Stimulated activated CD8-positive, alpha-beta memory T cell treated with anti-CD3 and anti-CD28 coated beads, Interleukin-7, amount 100 ng/mL, for 4 hours (primary cell): Measurements from ENCODE around the gene IRGC.

Experiments used
- DNase-seq, 2 donors: peaks; one replicate each; pipeline ENCODE4 v3.0.0-alpha.2; 2020; ENCODE audit warnings: low read depth in 2 of 2

IRGC gene

DNA sequence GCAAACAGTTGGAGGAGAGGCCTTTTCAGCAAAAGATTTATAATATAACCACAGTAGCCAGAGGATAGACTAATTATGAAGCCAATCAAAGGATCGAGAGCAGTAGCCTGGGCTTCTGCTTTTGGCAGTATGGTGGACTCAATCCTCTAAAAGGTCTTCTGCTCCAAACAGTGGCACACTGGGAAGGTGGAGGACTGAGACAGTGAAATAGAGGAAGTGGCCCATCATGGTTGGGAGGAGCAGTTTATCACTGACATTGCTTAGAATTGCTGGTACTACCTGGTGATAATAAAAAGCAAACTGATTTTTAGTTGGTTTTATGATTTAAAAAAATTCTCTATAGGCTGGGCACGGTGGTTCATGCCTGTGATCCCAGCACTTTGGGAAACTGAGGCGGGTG is 25.0 kb upstream of the IRGC start:
- DNase-seq, result no peak

DNA sequence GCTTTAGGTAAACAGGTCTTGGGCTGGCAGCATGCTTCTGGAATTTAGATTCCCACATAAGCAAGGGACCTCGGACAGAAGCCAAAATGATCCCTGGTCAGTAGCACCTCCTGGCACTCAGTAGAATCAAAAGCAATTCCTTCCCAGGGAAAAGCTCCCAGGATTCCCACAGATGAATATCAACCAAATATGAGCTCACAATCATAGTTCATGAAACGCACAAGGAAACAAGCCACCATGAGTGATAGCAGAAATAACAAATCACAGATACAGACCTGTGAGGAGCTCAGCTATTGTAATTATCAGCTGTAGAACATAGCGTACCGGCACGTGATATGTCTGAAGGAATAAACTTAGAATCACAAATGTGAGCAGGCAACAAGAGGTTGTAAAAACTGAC is 24.1 kb upstream of the IRGC start:
- no peak for DNase-seq

DNA sequence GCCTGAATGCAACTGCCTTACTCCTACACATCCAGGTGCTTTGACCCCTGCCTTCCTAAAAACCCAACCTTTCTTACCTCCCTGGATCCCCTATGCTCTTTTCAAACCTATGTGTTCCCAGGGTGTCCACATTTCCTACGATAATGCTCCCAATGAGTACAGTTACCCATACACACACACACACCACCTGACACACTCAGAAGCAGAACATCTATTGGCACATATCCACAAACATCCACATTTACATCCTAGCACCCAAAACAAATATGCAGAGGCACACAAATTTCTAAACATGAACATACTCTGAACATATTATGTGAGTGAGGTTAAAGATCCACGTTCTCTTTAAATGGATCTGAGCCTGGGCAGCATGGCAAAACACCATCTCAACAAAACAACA is 23.5 kb upstream of the IRGC start:
- no peak for DNase-seq

DNA sequence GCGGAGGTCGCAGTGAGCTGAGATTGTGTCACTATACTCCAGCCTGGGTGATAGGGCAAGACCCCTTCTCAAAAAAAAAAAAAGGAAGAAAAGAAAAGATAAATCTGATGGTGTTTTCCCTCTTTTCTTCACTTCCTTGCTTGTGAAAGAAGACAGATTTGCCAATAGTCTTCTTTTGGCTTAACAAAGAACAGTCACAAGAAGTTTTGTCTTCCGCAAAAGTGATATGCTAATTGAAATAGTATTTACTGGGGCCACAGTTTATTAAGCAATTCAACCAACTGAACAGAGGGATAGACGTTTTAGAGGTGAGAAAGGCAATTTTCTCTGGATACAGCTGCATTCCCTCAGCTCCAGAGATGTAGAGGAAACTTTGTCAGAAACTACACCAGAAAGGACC is 23.0 kb upstream of the IRGC start:
- no peak for DNase-seq

DNA sequence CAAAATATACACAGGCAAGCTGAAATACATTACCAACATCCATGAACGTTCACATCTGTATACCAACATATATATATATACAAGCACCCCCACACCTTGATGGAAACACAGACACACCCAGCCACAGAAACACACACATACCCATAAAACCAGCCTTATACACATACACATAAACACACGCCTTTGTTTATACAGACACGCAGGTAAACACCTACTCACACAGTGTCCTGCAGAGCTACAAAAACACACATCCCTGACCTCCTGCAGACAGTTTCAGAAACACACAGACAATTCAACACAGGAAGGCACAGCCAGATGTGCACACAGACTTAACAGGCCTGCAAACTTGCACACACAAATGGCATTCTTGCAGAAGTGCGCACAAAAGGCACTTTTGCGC is 21.3 kb upstream of the IRGC start:
- DNase-seq, result no peak

DNA sequence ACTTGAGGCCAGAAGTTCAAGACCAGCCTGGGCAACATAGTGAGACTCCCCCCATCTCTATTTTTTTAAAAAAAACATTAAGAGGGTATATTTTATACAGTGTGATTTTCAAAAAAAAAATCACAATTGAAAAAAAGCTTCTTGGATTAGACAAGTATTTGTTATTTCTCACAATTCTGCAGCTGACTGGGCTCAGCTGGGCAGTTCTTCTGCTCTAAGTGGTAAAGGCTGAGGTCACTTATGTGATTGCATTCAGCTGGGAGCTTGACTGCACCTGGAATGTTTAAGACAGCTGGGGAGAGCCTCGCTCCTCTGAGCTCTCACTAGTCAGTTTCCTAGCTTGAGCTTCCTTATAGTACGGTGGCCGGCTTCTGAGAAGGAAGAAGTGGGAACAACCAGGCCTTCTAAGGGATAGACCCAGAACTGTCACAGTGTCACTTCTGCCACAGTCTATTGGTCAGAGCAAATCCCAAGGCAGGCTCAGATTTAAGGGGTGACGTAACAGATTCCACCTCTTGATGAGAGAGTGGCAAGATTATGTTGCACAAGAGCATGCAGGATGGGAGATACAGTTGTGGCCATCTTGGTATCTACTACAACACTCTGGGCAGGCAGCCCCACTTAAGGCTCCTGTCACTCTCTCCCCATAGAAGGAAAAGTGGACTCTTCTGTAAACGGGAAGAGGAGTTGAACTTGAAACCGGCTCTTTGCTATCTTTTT is 19.7 kb upstream of the IRGC start:
- no peak for DNase-seq

DNA sequence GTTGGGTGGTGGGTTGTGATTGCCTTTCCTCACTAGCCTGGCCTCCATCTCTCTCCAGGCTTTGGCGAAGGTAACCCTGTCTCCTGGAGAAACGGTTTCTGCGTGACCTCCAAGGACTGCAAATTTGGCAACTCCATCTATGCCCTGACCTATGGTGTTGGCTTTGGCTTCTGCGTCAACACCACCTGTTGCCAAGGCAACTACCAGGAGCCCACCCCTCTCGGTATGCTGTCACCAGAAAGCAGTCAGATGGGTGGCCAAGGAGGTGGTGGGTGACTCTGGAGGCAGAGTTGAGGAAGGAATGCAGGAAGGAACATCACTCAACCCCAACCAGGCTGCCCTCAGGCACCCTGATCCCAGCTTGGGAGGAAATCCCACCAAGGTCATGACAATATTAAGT is 18.6 kb upstream of the IRGC start:
- DNase-seq, result no peak

DNA sequence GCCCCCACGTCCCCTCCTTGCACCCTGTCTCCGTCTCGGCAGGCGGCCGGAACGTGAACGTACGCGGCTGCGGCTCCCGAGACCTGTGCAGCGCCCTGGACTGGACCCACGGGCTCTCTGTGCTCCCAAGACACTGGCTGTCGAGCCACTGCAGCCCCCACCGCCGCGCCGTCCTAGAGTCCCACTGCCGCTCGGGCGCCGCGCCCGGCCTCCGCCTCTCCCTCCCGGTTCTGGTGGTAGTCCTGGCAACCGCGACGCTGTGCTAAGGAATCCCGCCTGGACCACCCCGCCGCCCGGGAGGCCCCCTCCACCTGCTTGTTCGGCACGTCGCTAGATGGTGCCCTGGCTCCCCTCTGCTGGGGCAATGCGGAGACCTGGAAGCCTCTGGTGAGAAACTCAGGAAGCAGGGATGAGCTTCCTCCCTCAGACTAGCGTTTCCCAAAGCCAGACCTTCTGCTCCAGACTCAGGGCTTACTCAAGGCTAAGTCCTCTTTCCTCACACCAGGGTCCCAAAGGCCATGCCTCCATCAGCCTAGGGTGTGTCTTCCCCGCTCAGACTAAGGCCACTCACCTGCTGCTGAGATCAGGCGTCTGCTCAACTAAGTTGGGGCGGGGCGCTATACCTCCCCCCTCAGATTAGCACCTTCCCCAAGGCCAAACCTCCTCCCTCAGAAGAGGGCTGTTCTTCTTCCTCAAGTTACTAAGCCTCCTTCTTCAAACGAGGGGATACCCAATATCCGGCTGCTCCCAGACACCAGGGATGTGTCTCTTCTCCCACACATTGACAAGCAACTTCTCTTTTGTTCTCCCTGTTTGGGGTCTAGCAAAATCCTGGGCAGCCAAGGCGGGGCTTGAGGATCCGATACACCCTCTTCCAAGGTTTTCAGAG is 16.1 kb upstream of the IRGC start:
- no peak for DNase-seq

DNA sequence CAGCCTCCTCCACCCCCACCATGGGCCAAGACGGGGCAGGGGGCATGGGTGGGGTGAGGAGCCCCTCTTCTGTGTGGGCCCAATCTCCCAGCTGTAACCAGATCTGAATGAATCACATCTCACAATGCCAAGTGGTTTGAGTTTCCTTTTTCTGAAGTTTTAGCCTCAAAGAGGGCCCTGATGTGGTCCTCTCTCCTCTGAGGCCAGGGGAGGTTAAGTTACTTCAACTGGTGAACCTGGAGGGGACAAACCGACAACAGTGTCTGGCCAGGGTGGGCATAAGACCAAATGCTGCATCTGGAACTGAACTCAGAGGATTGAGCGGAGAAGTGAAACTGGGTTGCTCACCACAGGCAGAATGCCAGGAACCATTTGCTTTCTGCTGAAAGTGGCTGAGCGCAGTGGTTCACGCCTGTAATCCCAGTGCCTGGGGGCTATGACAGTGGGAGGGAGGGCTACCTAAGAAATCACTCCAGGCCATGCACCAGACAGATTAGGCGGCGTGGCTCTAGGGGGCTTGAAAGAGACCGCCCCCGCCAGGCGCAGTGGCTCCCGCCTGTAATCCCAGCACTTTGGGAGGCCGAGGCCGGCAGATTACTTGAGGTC is 15.4 kb upstream of the IRGC start:
- no peak for DNase-seq

DNA sequence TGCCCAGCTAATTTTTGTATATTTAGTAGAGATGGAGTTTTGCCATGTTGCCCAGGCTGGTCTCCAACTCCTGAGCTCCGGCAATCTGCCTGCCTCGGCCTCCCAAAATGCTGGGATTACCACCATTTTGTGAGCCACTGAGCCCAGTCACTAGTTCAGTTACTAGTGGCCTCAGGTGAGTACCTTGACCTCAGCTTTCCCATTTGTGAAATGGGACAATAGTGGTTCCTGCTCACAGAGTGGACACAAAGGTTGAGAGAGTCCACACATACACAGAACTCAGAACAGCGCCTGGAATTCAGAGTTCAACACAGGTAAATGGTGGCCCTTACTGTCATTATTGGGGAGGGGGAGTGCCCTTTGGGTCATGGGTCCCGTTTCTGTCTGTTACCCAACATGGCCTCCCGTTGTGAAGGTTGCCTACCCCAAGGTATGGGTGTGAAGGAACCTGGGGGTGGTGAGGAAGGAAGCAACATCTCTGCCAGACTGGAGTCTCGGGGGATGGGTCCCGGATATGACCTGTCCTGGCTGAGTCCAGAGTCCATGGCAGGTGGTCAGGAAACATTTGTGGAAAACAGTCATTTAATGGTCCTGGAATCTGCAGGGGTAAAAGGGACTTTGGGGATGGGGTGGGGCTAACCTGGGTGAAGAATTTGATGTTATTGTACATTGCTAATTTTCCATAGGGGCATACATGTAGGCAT is 11.7 kb upstream of the IRGC start:
- DNase-seq, result no peak

DNA sequence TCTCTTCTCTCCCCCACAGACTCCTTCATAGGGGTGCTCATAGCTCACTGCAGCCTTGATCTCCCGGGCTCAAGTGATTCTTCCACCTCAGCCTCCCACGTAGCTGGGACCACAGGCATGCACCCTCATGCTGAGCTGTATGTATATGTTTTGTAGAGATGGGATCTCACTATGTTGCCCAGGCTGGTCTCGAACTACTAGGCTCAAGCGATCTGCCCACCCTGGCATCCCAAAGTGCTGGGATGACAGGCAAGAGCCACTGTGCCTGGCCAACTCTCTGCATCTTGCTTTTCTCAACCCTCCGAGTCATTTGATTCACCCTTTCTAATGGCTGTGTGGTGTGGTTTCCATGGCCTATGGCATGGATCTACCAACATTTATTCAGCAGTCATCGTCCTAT is 10.1 kb upstream of the IRGC start:
- DNase-seq, result no peak

DNA sequence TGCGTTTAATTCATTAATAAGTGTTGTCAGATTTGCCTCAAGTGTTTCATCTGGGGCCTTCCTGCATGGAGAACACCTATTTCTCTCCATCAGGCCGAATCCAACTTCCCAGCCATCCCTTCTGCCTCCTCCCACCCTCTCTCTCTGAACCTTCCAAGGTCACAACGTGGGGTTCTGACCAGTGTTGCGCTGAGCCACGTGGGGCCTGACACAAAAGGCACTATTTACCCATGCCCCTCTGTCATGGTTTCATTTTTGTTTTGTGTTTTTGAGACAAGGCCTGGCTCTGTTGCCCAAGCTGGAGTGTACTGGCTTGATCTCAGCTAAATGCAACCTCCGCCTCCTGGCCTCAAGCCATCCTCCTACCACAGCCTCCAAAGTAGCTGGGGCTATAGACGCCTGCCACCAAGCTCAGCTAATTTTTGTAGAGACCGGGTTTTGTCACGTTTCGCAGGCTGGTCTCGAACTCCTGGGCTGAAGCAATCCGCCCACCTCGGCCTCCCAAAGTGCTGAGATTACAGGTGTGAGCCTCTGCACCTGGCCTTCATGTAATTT is 8.6 kb upstream of the IRGC start:
- DNase-seq, result no peak

DNA sequence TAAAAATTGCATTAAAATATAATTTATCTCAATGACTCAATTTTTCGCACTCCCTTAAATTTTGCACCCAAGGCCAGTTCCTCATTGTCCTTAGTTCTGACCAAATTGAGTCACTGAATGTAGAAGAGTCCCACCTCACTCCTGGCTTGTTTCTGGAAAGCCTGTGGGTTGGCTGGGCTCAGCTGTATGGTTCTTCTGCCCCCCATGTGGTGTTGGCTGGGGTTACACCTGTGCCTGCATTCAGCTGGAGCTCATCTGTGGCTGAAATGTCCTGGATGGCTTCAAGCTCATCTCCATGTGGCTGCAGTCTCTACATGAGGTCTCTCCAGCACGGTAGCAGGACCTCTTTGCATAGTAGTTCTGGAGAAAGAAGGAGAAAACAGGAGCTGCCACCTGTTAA is 7.2 kb upstream of the IRGC start:
- DNase-seq, result no peak

DNA sequence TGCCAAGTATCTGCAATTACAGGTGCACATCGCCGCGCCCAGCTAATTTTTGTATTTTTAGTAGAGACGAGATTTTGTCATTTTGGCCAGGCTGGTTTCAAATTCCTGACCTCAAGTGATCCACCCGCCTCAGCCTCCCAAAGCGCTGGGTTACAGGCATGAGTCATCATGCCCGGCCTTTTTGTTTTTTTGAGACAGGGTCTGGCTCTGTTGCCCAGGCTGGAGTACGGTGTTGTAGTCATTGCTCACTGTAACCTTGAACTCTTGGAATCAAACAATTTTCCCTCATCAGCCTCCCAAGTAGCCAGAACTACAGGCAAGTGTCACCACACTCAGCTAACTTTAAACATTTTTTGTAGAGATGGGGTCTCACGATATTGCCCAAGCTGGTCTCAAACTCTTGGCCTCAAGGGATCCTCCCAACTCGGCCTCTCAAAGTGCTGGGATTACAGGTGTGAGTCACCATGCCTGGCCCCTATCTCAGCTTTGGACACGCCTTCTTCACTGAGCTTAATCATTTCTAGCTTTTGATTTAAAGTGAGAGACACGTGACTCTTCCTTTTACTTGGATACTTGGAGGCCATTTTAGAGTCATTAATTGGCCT is 4.0 kb upstream of the IRGC start:
- no peak for DNase-seq

DNA sequence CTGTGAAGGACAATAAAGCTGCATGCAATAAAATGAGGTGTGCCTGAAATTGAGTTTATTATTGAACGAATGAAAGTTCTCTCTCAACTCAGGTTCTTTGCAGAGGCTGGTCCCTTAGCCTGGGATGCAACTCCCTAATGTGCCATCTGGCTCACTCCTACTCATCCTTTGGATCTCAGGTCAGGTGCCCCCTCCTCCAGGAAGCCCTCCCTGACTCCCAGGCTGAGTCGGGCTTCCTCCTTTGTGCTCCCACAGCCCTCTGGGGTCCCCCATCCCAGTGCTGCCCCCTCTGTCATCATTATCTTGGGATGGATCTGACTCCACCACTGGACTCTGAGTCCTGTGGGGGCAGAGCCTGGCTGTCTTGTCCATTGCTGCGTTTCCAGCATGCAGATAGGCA is 2.7 kb upstream of the IRGC start:
- no peak for DNase-seq

DNA sequence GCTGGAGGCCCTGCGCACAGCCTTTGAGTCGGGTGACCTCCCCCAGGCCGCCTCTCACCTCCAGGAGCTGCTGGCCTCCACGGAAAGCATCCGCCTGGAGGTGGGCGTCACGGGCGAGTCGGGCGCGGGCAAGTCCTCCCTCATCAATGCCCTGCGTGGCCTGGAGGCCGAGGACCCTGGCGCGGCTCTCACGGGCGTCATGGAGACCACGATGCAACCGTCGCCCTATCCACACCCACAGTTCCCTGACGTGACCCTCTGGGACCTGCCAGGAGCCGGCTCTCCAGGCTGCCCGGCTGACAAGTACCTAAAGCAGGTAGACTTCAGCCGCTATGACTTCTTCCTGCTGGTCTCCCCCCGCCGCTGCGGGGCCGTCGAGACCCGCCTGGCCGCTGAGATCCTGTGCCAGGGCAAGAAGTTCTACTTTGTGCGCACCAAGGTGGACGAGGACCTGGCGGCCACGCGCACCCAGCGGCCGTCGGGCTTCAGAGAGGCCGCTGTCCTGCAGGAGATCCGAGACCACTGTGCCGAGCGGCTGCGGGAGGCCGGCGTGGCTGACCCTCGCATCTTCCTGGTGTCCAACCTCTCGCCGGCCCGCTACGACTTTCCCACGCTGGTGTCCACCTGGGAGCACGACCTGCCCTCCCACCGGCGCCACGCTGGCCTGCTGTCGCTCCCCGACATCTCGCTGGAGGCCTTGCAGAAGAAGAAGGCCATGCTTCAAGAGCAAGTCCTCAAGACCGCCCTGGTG is 2.9 kb downstream of the IRGC start:
- no peak for DNase-seq

DNA sequence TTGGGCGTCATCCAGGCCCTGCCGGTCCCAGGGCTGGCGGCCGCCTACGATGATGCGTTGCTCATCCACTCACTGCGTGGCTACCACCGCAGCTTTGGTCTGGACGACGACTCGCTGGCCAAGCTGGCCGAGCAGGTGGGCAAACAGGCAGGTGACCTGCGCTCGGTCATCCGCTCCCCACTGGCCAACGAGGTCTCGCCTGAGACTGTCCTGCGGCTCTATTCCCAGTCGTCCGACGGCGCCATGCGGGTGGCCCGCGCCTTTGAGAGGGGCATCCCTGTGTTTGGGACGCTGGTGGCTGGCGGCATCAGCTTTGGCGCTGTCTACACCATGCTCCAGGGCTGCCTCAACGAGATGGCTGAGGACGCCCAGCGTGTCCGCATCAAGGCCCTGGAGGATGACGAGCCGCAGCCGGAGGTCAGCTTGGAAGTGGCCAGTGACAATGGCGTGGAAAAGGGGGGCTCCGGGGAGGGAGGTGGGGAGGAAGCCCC is 3.5 kb downstream of the IRGC start:
- no peak for DNase-seq

DNA sequence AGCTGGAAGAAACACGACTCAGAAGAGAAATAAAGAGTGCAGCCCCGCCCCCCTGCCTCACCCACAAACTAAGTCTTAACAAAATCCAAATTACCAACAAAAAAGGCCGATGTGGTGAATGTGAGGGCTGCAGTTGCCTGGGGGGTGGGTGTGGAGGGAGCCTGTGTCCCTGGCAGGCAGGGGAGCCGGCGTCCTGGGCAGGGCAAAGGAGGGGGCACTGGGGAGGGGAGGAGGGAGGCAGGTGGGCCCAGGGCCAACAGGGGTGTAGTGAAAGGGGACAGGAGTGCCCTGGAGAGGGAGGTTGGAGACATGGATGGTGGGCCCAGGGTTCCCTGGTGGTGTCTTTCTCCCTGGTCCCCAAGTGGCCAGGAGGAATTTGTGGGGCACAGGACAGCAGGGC is 4.0 kb downstream of the IRGC start:
- DNase-seq, result no peak

DNA sequence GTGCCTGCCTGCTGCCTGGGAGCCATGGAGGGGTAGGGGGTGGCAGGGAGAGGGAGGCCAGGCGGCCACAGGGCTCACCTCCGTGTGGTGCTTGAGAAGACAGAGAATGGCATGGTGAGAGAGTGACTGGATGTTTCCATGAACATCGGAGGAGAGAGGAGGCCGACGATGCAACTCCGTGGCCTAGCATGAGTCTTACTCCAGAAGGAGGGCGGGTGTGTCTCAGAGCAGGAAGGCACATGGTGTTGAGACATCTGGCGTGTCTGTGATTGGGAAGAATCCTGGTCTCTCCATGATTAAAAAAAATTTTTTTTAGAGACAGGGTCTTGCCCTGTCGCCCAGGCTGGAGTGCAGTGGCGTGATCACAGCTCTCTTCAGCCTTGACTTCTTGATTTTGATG is 5.1 kb downstream of the IRGC start:
- DNase-seq, result no peak

DNA sequence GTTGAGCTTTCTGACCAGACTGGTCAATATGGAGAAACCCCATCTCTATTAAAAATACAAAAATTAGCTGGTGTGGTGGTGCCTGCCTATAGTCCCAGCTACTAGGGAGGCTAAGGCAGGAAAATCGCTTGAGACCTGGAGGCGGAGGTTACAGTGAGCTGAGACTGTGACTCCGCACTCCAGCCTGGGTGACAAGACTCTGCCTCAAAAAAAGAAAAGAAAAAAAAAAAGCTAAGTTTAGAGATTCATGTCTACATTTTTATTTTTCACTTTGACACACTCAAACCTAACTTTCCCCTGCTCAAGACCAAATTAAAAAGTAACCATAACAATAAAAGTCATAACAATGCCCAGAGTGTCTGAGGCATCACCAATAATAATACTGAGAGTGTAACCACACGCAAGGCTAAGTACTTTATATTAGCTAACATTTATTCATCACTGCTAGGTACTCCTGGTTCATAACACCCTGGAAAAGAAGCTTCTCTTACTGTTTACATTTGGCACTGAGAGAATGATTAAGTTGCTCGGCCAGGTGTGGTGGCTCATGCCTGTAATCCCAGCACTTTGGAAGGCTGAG is 5.7 kb downstream of the IRGC start:
- DNase-seq, result no peak
